ENCODE measurements around the gene LRRC28.

GRCh38 chr15:99264125-99264524, 12.8 kb downstream of the LRRC28 start:
- no peak for TF ChIP-seq GATA3 (IDR thresholded peaks at IDR 0.05; ENCODE audit: low read depth, low read length)
- no peak for TF ChIP-seq GATA2 (IDR thresholded peaks at IDR 0.05; ENCODE audit: low read depth, low read length)

All from SH-SY5Y (cell line).